A549 treated with Mapracorat at 1 μM for 4 hours (cell line): ENCODE results near the gene DCAF16. TPM values are rescaled to one million over a fixed set of nuclear protein-coding genes. Genes with fewer than 3 reads are reported as not detected.

ENCODE experiments used
- total RNA-seq: library from RNA; stranded (reverse); fragments of 200-300 nt; extraction: Qiagen RNA extraction; gene quantifications from 5 replicates; pipeline ENCODE4 v1.2.3, GENCODE V29; 2022

The DCAF16 gene
- 4.7 to 8.1 TPM (median 7.3 TPM) in 5 replicates for total RNA-seq

GRCh38 chr4:17810260-17811077 lies at the start of gene DCAF16, which contains the start of gene NCAPG:
Gene DCAF16 (minus strand): TSS chr4:17810757. CDS start chr4:17804141, 6,616 bp downstream.
Gene NCAPG (plus strand): TSS chr4:17810979. CDS start chr4:17811078, 99 bp downstream.

GRCh38 chr4:17781300-17782287 lies 29.0 kb downstream of the DCAF16 start, which contains the start of gene FAM184B:
Gene FAM184B (minus strand): TSS chr4:17781621. CDS start chr4:17781299, 322 bp downstream.

Other genes starting within 250 kb of the DCAF16 start
- gene LAP3, start 233.6 kb downstream of the DCAF16 start, total RNA-seq, result 34.2 to 40.7 TPM (median 35.0 TPM) in 5 replicates
- gene MED28, start 196.1 kb downstream of the DCAF16 start, total RNA-seq, result 19.9 to 38.2 TPM (median 32.2 TPM) in 5 replicates
- 0.02 to 0.08 TPM (median 0.05 TPM) in 4 of 5 replicates, not detected in the other for gene FAM184B, start 29.1 kb downstream of the DCAF16 start, total RNA-seq
- gene NCAPG, start 222 bp upstream of the DCAF16 start, total RNA-seq, result 22.1 to 28.9 TPM (median 26.7 TPM) in 5 replicates
- 3.1 to 5.4 TPM (median 5.1 TPM) in 5 replicates for gene LCORL, start 211.0 kb upstream of the DCAF16 start, total RNA-seq